Loucy (cell line): ENCODE data around the gene ALB.

Experiments
- H2AFZ ChIP-seq: fragments of 200-600 bp; sonication (generic); 2 replicates; pipeline ENCODE4 v1.6.0; 2016; ENCODE audit warnings: antibody characterized with exemption, mild to moderate bottlenecking, low read length, moderate library complexity
- H3F3A ChIP-seq: fragments of 200-600 bp; 2 replicates; pipeline ENCODE4 v1.6.0; 2016; ENCODE audit warnings: antibody characterized with exemption, low read depth, mild to moderate bottlenecking
- H3K27me3 ChIP-seq: fragments of 200-600 bp; sonication (generic); 2 replicates; pipeline ENCODE4 v1.6.1; 2014; ENCODE audit warnings: low read length, mild to moderate bottlenecking; ENCODE audit not compliant: insufficient read depth, poor library complexity, severe bottlenecking
- H3K36me3 ChIP-seq: fragments of 200-600 bp; sonication (generic); 2 replicates; pipeline ENCODE4 v1.6.1; 2016; ENCODE audit warnings: low read length; ENCODE audit not compliant: insufficient read depth
- H3K4me1 ChIP-seq: fragments of 200-600 bp; sonication (generic); 2 replicates; pipeline ENCODE4 v1.5.1; 2014; ENCODE audit warnings: low read length, mild to moderate bottlenecking; ENCODE audit not compliant: insufficient read depth, poor library complexity, severe bottlenecking
- H3K4me2 ChIP-seq: fragments of 200-600 bp; sonication (generic); 2 replicates; pipeline ENCODE4 v1.6.0; 2014; ENCODE audit warnings: antibody characterized with exemption, low read length, low read depth, mild to moderate bottlenecking; ENCODE audit not compliant: poor library complexity, severe bottlenecking
- H3K4me3 ChIP-seq: fragments of 200-600 bp; sonication (generic); 2 replicates; pipeline ENCODE4 v1.5.1; 2014; ENCODE audit warnings: low read length, mild to moderate bottlenecking, mixed read lengths; ENCODE audit not compliant: poor library complexity, severe bottlenecking
- H3K79me2 ChIP-seq: fragments of 200-600 bp; sonication (generic); 2 replicates; pipeline ENCODE4 v1.6.1; 2014; ENCODE audit warnings: low read length; ENCODE audit not compliant: insufficient read depth
- H3K9ac ChIP-seq: fragments of 200-600 bp; sonication (generic); 2 replicates; pipeline ENCODE4 v1.6.0; 2014; ENCODE audit warnings: mild to moderate bottlenecking, low read depth, low read length, moderate library complexity; ENCODE audit not compliant: poor library complexity, severe bottlenecking
- H3K9me2 ChIP-seq: fragments of 200-600 bp; sonication (generic); replicated peaks from 2 replicates; pipeline ENCODE4 v1.6.1; 2016; ENCODE audit warnings: low read depth, low read length, mixed read lengths
- H3K9me3 ChIP-seq: fragments of 200-600 bp; sonication (generic); 2 replicates; pipeline ENCODE4 v1.6.1; 2014; ENCODE audit warnings: mild to moderate bottlenecking, antibody characterized with exemption, low read length, low read depth; ENCODE audit not compliant: insufficient read depth
- H4K20me1 ChIP-seq: fragments of 200-600 bp; sonication (generic); 2 replicates; pipeline ENCODE4 v1.6.0; 2014; ENCODE audit warnings: antibody characterized with exemption, low read length, mild to moderate bottlenecking; ENCODE audit not compliant: insufficient read depth, poor library complexity, severe bottlenecking
- EZH2phosphoT487 ChIP-seq: fragments of 200-600 bp; IDR thresholded peaks from 2 replicates; pipeline ENCODE4 v1.6.1; 2018; ENCODE audit warnings: antibody characterized with exemption, mild to moderate bottlenecking, moderate library complexity, borderline replicate concordance
- TF ChIP-seq, protein P1 (sequence below): fragments of 200-600 bp; sonication (generic); conservative IDR thresholded peaks from 2 replicates; pipeline ENCODE4 v1.5.1; 2014; ENCODE audit warnings: mild to moderate bottlenecking, antibody characterized with exemption, low read length

ALB gene

DNA sequence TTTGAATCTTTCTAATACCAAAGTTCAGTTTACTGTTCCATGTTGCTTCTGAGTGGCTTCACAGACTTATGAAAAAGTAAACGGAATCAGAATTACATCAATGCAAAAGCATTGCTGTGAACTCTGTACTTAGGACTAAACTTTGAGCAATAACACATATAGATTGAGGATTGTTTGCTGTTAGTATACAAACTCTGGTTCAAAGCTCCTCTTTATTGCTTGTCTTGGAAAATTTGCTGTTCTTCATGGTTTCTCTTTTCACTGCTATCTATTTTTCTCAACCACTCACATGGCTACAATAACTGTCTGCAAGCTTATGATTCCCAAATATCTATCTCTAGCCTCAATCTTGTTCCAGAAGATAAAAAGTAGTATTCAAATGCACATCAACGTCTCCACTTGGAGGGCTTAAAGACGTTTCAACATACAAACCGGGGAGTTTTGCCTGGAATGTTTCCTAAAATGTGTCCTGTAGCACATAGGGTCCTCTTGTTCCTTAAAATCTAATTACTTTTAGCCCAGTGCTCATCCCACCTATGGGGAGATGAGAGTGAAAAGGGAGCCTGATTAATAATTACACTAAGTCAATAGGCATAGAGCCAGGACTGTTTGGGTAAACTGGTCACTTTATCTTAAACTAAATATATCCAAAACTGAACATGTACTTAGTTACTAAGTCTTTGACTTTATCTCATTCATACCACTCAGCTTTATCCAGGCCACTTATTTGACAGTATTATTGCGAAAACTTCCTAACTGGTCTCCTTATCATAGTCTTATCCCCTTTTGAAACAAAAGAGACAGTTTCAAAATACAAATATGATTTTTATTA, 28.3 kb downstream of the ALB start:
- H3K27me3 ChIP-seq = no peaks in the 10 kb centered on the region
- H3F3A ChIP-seq = no peaks in the 10 kb centered on the region
- no peak overlapping the region for H3K4me3 ChIP-seq
- H3K9me2 ChIP-seq = no peaks in the 10 kb centered on the region
- no peaks in the 10 kb centered on the region for H4K20me1 ChIP-seq
- no peaks in the 10 kb centered on the region for H3K9me3 ChIP-seq
- H3K4me1 ChIP-seq = no peaks in the 10 kb centered on the region
- TF ChIP-seq, protein P1, sequence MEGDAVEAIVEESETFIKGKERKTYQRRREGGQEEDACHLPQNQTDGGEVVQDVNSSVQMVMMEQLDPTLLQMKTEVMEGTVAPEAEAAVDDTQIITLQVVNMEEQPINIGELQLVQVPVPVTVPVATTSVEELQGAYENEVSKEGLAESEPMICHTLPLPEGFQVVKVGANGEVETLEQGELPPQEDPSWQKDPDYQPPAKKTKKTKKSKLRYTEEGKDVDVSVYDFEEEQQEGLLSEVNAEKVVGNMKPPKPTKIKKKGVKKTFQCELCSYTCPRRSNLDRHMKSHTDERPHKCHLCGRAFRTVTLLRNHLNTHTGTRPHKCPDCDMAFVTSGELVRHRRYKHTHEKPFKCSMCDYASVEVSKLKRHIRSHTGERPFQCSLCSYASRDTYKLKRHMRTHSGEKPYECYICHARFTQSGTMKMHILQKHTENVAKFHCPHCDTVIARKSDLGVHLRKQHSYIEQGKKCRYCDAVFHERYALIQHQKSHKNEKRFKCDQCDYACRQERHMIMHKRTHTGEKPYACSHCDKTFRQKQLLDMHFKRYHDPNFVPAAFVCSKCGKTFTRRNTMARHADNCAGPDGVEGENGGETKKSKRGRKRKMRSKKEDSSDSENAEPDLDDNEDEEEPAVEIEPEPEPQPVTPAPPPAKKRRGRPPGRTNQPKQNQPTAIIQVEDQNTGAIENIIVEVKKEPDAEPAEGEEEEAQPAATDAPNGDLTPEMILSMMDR = no peak
- TF ChIP-seq EZH2phosphoT487 = no peak
- no peak overlapping the region for H3K9ac ChIP-seq
- no peak overlapping the region for H3K4me2 ChIP-seq
- H3K79me2 ChIP-seq = no peaks in the 10 kb centered on the region
- no peak overlapping the region for H2AFZ ChIP-seq
- no peaks in the 10 kb centered on the region for H3K36me3 ChIP-seq

DNA sequence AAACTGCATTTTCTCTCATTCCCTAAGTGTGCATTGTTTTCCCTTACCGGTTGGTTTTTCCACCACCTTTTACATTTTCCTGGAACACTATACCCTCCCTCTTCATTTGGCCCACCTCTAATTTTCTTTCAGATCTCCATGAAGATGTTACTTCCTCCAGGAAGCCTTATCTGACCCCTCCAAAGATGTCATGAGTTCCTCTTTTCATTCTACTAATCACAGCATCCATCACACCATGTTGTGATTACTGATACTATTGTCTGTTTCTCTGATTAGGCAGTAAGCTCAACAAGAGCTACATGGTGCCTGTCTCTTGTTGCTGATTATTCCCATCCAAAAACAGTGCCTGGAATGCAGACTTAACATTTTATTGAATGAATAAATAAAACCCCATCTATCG, 29.1 kb downstream of the ALB start:
- Histone ChIP-seq H2AFZ (no peak overlapping the region), H3K4me3 (no peak overlapping the region), H3K9me2 (no peaks in the 10 kb centered on the region), H3K4me1 (no peaks in the 10 kb centered on the region), H3K79me2 (no peaks in the 10 kb centered on the region), H3K27me3 (no peaks in the 10 kb centered on the region), H3K4me2 (no peak overlapping the region), H3F3A (no peaks in the 10 kb centered on the region), H3K36me3 (no peaks in the 10 kb centered on the region), H3K9ac (no peak overlapping the region), H3K9me3 (no peaks in the 10 kb centered on the region), H4K20me1 (no peaks in the 10 kb centered on the region)
- TF ChIP-seq EZH2phosphoT487 = no peak
- TF ChIP-seq, protein P1 = no peak

DNA sequence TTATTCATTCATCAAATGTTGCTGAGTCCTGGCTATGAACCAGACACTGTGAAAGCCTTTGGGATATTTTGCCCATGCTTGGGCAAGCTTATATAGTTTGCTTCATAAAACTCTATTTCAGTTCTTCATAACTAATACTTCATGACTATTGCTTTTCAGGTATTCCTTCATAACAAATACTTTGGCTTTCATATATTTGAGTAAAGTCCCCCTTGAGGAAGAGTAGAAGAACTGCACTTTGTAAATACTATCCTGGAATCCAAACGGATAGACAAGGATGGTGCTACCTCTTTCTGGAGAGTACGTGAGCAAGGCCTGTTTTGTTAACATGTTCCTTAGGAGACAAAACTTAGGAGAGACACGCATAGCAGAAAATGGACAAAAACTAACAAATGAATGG, 30.2 kb downstream of the ALB start:
- H3K9me2 ChIP-seq = no peaks in the 10 kb centered on the region
- H3K36me3 ChIP-seq = no peaks in the 10 kb centered on the region
- H4K20me1 ChIP-seq = no peaks in the 10 kb centered on the region
- H3F3A ChIP-seq = no peaks in the 10 kb centered on the region
- H3K4me2 ChIP-seq = no peak overlapping the region
- no peaks in the 10 kb centered on the region for H3K79me2 ChIP-seq
- H3K27me3 ChIP-seq = no peaks in the 10 kb centered on the region
- H2AFZ ChIP-seq = no peak overlapping the region
- H3K4me3 ChIP-seq = no peak overlapping the region
- no peaks in the 10 kb centered on the region for H3K9me3 ChIP-seq
- no peak overlapping the region for H3K9ac ChIP-seq
- no peaks in the 10 kb centered on the region for H3K4me1 ChIP-seq
- no peak for TF ChIP-seq EZH2phosphoT487
- TF ChIP-seq, protein P1 = peak; percentile 70
